ENCODE measurements around the gene ZNF775. TPM values are rescaled to one million over a fixed set of nuclear protein-coding genes. Genes with fewer than 3 reads are reported as not detected.

The ZNF775 gene
- total and polyA plus RNA-seq, 2 of the 13 experiments (the other 11 are each of a cell fraction or from before 2014, with no cell fraction given): 3.1 to 3.2 TPM

- TF ChIP-seq HDAC2 (CRISPR knock-in tag; IDR thresholded peaks at IDR 0.05) (no peak), TCF12 (IDR thresholded peaks at IDR 0.05) (no peak), TCF12 (CRISPR knock-in tag; IDR thresholded peaks at IDR 0.05) (no peak), ZNF644 (CRISPR knock-in tag; IDR thresholded peaks at IDR 0.05; ENCODE audit: low read depth) (no peak), TFAP4 (IDR thresholded peaks at IDR 0.05; ENCODE audit: borderline replicate concordance, low read depth) (no peak), ZNF318 (CRISPR knock-in tag; IDR thresholded peaks at IDR 0.05) (no peak)
These were observed 37.6 kb upstream of the ZNF775 start, which contains the start of gene RARRES2 (continued) for GRCh38 chr7:150341263-150342120.
